Endometrial microvascular endothelial cells (primary cell): ENCODE data around the gene BEND2. TPM values are rescaled to one million over a fixed set of nuclear protein-coding genes. Genes with fewer than 3 reads are reported as not detected.

ENCODE experiments used
- in situ Hi-C: cut with HindIII; loops from 2 replicates; pipeline ENCODE4 v1.10.0; 2017; ENCODE audit warnings: low sequenced_read_pairs, low pct_unique_long_range_greater_than_20kb; ENCODE audit errors: inconsistent ontology term
- total RNA-seq: library from RNA; depleted of rRNA; stranded (reverse); fragments of >200 nt; gene quantifications from one replicate; pipeline ENCODE4 v1.2.3, GENCODE V29; 2015; ENCODE audit errors: inconsistent ontology term

Gene BEND2
- total RNA-seq, 1 donor from 2014 or later: not detected

DNA sequence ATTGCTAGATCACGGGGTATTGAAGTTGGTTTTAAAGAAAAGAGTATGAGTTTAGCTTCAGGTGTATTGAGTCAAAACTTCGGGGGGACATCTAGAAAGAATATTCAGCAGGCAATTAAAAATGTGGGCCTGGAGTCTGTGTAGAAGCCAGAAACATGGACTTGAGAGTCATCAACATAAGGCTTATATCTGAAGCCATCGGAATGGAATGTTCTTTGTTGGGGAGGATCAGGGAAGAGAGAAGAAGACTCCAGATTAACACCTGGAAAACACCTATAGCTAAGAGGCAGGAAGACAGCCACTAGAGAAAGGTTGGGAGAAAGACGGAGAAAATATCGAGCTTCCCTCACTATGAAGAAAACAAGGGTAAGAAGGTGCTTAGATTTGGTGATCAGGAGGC is 69.5 kb downstream of the BEND2 start:
- in situ Hi-C loops: no loop called here

DNA sequence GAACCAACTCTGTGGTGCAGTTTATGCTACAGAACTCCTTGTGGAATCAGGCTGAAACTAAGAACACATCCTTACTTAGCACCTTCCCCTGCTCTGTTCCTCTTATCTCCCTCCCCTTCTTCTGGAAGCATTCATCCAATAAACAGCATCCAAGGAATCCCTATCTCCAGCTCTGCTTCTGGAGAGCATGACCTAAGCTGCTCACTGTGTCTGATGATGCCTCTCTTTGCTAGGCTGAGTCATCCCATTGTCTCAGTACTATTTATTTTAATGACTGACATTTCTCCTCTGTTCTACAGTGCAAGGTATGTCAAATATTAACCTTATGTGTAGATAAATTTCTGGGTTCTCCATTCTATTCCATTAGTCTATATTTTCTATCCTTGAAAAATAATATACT is 71.2 kb downstream of the BEND2 start:
- in situ Hi-C loops: no loop called here

DNA sequence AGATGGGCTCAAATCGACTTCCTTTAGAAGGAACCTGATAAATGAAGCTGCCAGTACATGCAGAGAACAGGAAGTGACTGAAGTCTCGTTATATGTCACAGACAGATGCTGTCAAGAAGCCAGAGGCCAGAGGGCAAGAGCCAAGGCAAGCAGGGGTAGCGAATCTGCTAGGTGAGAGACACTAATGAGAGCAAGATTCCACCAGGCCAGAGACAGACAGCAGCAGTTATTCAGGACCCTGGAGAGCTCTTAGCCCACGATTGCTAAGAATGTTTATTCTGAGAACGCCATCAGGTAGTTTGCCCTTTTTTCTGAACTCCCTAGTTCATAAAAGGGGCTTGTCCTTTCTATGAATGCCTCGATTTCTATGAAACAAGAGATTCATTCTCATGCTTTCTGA is 73.7 kb downstream of the BEND2 start:
- in situ Hi-C loops: no loop called here

DNA sequence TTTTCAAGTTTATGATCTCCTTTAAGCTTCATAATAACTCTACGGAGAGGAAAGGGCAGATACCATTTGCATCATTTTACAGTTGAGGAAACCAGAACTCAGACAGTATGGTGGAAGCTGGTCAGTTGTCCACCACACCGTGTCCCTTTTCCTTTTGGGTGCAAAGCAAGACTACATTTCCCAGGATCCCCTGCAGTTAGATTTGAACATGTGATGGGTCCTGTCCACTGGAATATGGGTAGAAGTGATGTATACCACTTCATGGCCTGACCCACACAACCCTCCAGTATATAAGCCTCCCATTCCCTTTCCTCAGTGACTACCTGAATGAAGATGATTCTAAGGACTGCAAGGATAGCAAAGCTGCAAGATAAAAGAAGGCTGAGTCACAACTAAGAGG is 74.7 kb downstream of the BEND2 start:
- in situ Hi-C loops: no loop called here

DNA sequence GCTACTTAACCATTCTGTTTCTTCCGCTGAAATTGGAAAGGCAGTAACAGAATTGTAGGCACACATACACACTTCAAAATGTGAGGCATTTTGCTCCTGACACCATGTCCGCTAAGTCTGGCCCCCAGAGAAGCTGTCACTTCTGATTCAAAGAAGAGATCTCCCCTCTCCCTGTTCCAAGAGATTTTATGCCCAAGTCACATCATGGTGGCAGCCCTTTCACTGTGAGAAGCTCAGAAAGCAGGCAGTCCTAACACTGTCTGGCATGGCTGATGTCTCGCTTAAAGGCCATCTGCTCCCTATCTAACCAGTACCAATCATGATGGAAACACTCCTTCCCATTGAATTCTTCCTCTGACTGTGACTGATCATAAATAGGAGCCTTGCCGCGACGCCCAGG is 83.9 kb downstream of the BEND2 start:
- in situ Hi-C loops: no loop called here

DNA sequence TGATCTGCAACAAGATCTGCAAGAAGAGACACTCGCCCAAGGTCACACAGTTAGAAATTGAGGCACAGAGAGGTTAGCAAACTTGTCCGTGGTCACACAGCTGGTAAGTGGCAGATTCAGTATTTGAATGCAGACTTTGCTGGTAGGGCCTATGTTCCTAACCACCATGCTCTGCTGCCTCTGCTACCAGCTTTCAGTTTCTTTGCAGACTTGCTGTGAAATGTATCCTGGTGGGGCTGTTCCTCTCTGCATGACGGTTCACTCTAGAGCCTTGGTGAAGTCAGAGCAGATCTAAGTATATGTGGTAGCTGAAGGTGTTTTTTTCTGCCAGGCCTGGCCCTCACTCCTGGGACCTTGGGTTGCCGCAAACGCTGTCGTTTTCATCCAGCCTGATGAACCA is 87.1 kb downstream of the BEND2 start:
- in situ Hi-C loops: no loop called here

DNA sequence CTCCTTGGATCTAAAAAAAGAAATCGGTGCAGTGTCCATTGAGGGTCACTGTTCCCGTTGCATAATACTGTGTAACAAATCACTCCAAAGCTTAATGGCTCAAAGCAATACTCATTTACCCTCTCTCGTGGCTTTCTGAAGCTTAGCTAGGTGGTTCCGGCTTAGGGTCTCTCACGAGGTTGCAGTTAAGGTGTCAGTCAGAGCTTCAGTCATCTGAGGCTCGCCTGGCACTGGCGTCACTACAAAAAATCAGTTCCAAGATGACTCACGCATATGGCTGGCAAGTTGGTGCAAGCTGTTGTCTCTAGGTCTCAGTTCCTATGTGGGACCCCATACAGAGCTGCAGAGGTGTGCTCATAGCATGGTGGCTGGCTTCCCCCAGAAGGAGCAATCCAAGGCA is 91.0 kb downstream of the BEND2 start:
- in situ Hi-C loops: no loop called here

DNA sequence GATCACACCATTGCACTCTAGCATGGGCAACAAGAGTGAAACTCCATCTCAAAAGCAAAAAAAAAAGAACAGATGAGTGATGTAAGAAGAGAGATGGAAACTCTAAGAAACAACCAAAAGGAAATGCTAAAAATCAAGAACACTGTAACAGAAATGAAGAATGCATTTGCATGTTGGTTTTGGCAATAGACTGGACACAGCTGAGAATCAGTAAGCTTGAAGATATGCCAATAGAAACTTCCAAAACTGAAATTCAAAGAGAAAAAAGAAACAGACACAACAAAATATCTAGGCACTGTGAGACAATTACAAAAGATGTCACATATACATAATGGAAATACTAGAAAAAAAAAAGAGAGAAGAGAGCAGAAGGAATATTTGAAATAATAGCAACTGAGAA is 93.7 kb downstream of the BEND2 start:
- in situ Hi-C loops: no loop called here

DNA sequence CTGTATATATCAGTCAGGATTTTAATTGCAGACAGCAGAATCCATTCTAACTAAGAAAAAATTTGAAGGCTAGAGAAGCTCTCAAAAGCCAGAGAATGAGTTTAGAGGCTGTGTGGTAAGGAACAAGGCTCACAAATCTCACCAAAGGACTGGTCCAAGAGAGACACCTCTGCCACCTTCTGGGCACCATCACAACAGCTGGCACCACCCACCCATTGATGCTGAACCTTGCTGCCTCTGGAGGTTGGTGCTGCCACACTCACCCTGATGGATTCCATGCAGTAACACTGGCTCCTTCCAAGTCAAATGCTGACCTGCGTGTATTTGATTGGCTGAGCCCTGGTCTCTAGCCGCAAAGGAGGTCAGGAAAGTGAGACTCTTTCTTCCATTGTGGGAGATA is 100.8 kb downstream of the BEND2 start:
- in situ Hi-C loops: no loop called here

Other genes starting within 250 kb of the BEND2 start
- gene SCML2, start 133.8 kb upstream of the BEND2 start, total RNA-seq: 1.0 TPM
- 0.93 TPM for gene CDKL5, start 204.7 kb upstream of the BEND2 start, total RNA-seq